Stimulated activated CD4-positive, alpha-beta T cell treated with anti-CD3 and anti-CD28 coated beads, Interleukin-15, amount 100 ng/mL, for 1 hour (primary cell): ENCODE data around the gene CALB2.
"Not testable (repeated sequence)": the region's sequence is repeated elsewhere in the genome, so short reads cannot be mapped to it uniquely, and the experiment has no call there.

Experiments
- DNase-seq, 2 donors: peaks; one replicate each; pipeline ENCODE4 v3.0.0-alpha.2; 2020; ENCODE audit warnings: low read depth in 1 of 2, low spot score in 1 of 2

The CALB2 gene

GRCh38 chr16:71358464-71358998 is at the start of gene CALB2:
Gene CALB2, plus strand, starts transcription at chr16:71358723. Its CDS starts 70 bp downstream, at chr16:71358793.
- peak; percentile 23 to 59 for DNase-seq

- DNase-seq = no peak
These were observed 46.9 kb upstream of the CALB2 start for GRCh38 chr16:71311553-71312158.

- DNase-seq = not testable (repeated sequence)
These were observed 44.9 kb upstream of the CALB2 start for GRCh38 chr16:71313591-71313990.

GRCh38 chr16:71315269-71315668 is 43.3 kb upstream of the CALB2 start:
- DNase-seq = no peak

- DNase-seq = no peak
These were observed 38.5 kb upstream of the CALB2 start for GRCh38 chr16:71319999-71320398.

GRCh38 chr16:71327720-71328119 is 30.8 kb upstream of the CALB2 start:
- no peak for DNase-seq

- no peak for DNase-seq
These were observed 30.4 kb upstream of the CALB2 start for GRCh38 chr16:71328151-71328550.

- no peak for DNase-seq
These were observed 20.9 kb upstream of the CALB2 start for GRCh38 chr16:71337631-71338030.

- no peak for DNase-seq
These were observed 20.3 kb upstream of the CALB2 start for GRCh38 chr16:71338193-71338592.

GRCh38 chr16:71338632-71339031 is 19.9 kb upstream of the CALB2 start:
- DNase-seq = no peak

- DNase-seq = no peak
These were observed 19.0 kb upstream of the CALB2 start for GRCh38 chr16:71339236-71340171.

- no peak for DNase-seq
These were observed 18.1 kb upstream of the CALB2 start for GRCh38 chr16:71340406-71340805.

GRCh38 chr16:71341881-71342280 is 16.6 kb upstream of the CALB2 start:
- DNase-seq = no peak

GRCh38 chr16:71343078-71343477 is 15.4 kb upstream of the CALB2 start:
- no peak for DNase-seq

GRCh38 chr16:71344315-71344905 is 14.1 kb upstream of the CALB2 start:
- DNase-seq = no peak

- DNase-seq = no peak
These were observed 13.5 kb upstream of the CALB2 start for GRCh38 chr16:71345031-71345430.

- DNase-seq = no peak
These were observed 11.4 kb upstream of the CALB2 start for GRCh38 chr16:71347146-71347545.

- no peak for DNase-seq
These were observed 10.0 kb upstream of the CALB2 start for GRCh38 chr16:71348262-71349085.

- DNase-seq = no peak
These were observed 7.5 kb upstream of the CALB2 start for GRCh38 chr16:71350821-71351557.

GRCh38 chr16:71351558-71351901 is 7.0 kb upstream of the CALB2 start:
- no peak for DNase-seq
